IMR-90 (cell line): ENCODE data around the gene OR2V2. TPM values are rescaled to one million over a fixed set of nuclear protein-coding genes. Genes with fewer than 3 reads are reported as not detected.
A peak's percentile ranks its signal among the peaks of the same experiment; 100 is the strongest.

Experiments used
- ATAC-seq: fragments of 200-7000 bp; cut with Tn5 transposase; 2 replicates; pipeline ENCODE4 v1.9.1; 2020; ENCODE audit warnings: low read depth, mild to moderate bottlenecking, moderate library complexity
- BruUV-seq: library from RNA; stranded (reverse); fragments of 400-500 nt; replicated peaks from 2 replicates; lab custom pipeline; 2021; lab: Mats Ljungman, UMichigan
- CTCF ChIA-PET: fragments of 300-600 bp; formaldehyde crosslinking; extraction: SDS; loops from one replicate; lab custom pipeline; 2021; ENCODE audit warnings: antibody characterized with exemption; lab: Yijun Ruan, JAX
- POLR2A ChIA-PET: fragments of 300-600 bp; sonication (Branson Sonifier 250); formaldehyde crosslinking; loops from one replicate; lab custom pipeline; 2022; ENCODE audit warnings: antibody characterized with exemption; ENCODE audit not compliant: unreplicated experiment; lab: Charles Lee
- DNase-seq: peaks from one replicate; pipeline ENCODE4 v3.0.0; 2013
- H2AFZ ChIP-seq: replicated peaks from 2 replicates; pipeline ENCODE3; 2013; ENCODE audit warnings: low read length, mild to moderate bottlenecking; ENCODE audit not compliant: poor library complexity
- H2AK5ac ChIP-seq: 2 replicates; pipeline ENCODE4 v1.6.1; 2013; ENCODE audit warnings: low read depth, low read length, inconsistent platforms
- H2AK9ac ChIP-seq: replicated peaks from 2 replicates; pipeline ENCODE3; 2013; ENCODE audit warnings: mild to moderate bottlenecking, low read depth, low read length, moderate library complexity; ENCODE audit not compliant: poor library complexity
- H2BK120ac ChIP-seq: 2 replicates; pipeline ENCODE4 v1.6.1; 2013; ENCODE audit warnings: low read depth, low read length, inconsistent platforms
- H2BK15ac ChIP-seq: 3 replicates; pipeline ENCODE4 v1.6.1; 2013; ENCODE audit warnings: low read depth, low read length, inconsistent platforms
- H2BK20ac ChIP-seq: 2 replicates; pipeline ENCODE4 v1.6.1; 2013; ENCODE audit warnings: low read depth, mild to moderate bottlenecking, inconsistent platforms, low read length, moderate library complexity
- H2BK5ac ChIP-seq: 2 replicates; pipeline ENCODE4 v1.6.1; 2013; ENCODE audit warnings: mild to moderate bottlenecking, low read depth, low read length, inconsistent platforms; ENCODE audit not compliant: poor library complexity, severe bottlenecking
- H3K14ac ChIP-seq: replicated peaks from 2 replicates; pipeline ENCODE4 v1.6.1; 2013; ENCODE audit warnings: low read depth, low read length, inconsistent platforms
- H3K18ac ChIP-seq: 2 replicates; pipeline ENCODE4 v1.6.1; 2013; ENCODE audit warnings: low read depth, low read length, control low read depth
- H3K23ac ChIP-seq: 2 replicates; pipeline ENCODE4 v1.6.1; 2013; ENCODE audit warnings: low read depth, low read length, inconsistent platforms
- H3K27ac ChIP-seq: 2 replicates; pipeline ENCODE4 v1.5.1; 2013; ENCODE audit warnings: mild to moderate bottlenecking, control low read depth, low read length; ENCODE audit not compliant: insufficient read depth
- H3K27me3 ChIP-seq: 2 replicates; pipeline ENCODE4 v1.6.1; 2013; ENCODE audit warnings: low read length; ENCODE audit not compliant: control insufficient read depth, insufficient read depth
- H3K36me3 ChIP-seq: 2 replicates; pipeline ENCODE4 v1.6.1; 2013; ENCODE audit warnings: low read length, mixed read lengths; ENCODE audit not compliant: control insufficient read depth, insufficient read depth
- H3K4ac ChIP-seq: 2 replicates; pipeline ENCODE4 v1.6.1; 2013; ENCODE audit warnings: low read depth, low read length, inconsistent platforms
- H3K4me1 ChIP-seq: 2 replicates; pipeline ENCODE4 v1.6.1; 2013; ENCODE audit warnings: low read length, mixed read lengths; ENCODE audit not compliant: control insufficient read depth, insufficient read depth
- H3K4me2 ChIP-seq: 2 replicates; pipeline ENCODE4 v1.6.1; 2013; ENCODE audit warnings: low read depth, mild to moderate bottlenecking, control low read depth, low read length, moderate library complexity
- H3K4me3 ChIP-seq: 2 replicates; pipeline ENCODE4 v1.5.1; 2013; ENCODE audit warnings: low read depth, mild to moderate bottlenecking, control low read depth, low read length, moderate library complexity; ENCODE audit not compliant: insufficient read depth
- H3K56ac ChIP-seq: 2 replicates; pipeline ENCODE4 v1.6.1; 2013; ENCODE audit warnings: low read length, inconsistent platforms; ENCODE audit not compliant: insufficient read depth; ENCODE audit errors: extremely low read depth
- H3K79me1 ChIP-seq, 2 experiments: 2 replicates each; pipeline ENCODE4 v1.6.1; 2013; ENCODE audit warnings: low read length in 2 of 2, inconsistent platforms in 1 of 2, low read depth in 1 of 2
- H3K9ac ChIP-seq: 2 replicates; pipeline ENCODE4 v1.6.1; 2013; ENCODE audit warnings: low read depth, low read length, control low read depth
- H3K9me1 ChIP-seq: 2 replicates; pipeline ENCODE4 v1.6.1; 2013; ENCODE audit warnings: low read length, inconsistent platforms; ENCODE audit not compliant: insufficient read depth
- H3K9me3 ChIP-seq: 2 replicates; pipeline ENCODE4 v1.6.1; 2013; ENCODE audit warnings: low read length; ENCODE audit not compliant: control insufficient read depth, insufficient read depth
- H4K20me1 ChIP-seq: 2 replicates; pipeline ENCODE4 v1.6.1; 2013; ENCODE audit warnings: low read length, inconsistent platforms; ENCODE audit not compliant: insufficient read depth
- H4K5ac ChIP-seq: 2 replicates; pipeline ENCODE4 v1.6.1; 2013; ENCODE audit warnings: mild to moderate bottlenecking, low read depth, low read length, control low read depth
- H4K8ac ChIP-seq, 2 experiments: 2 replicates each; pipeline ENCODE4 v1.6.1; 2013; ENCODE audit warnings: low read depth in 2 of 2, low read length in 2 of 2, control low read depth in 1 of 2, inconsistent platforms in 1 of 2
- H4K91ac ChIP-seq: 2 replicates; pipeline ENCODE4 v1.6.1; 2013; ENCODE audit warnings: low read depth, low read length, inconsistent platforms; ENCODE audit not compliant: insufficient read depth
- CTCF ChIP-seq: conservative IDR thresholded peaks from 2 replicates; pipeline ENCODE4 v1.5.1; 2012; ENCODE audit warnings: mild to moderate bottlenecking, low read depth, low read length, improper control_type of control experiment
- MAFK ChIP-seq: IDR thresholded peaks from 2 replicates; pipeline ENCODE4 v1.6.1; 2012; ENCODE audit warnings: low read depth, low read length, improper control_type of control experiment
- MAZ ChIP-seq: IDR thresholded peaks from 2 replicates; pipeline ENCODE4 v1.6.1; 2012; ENCODE audit warnings: low read depth, mild to moderate bottlenecking, low read length, improper control_type of control experiment, moderate library complexity, borderline replicate concordance
- POLR2A ChIP-seq: IDR thresholded peaks from 2 replicates; pipeline ENCODE4 v1.6.1; 2012; ENCODE audit warnings: mild to moderate bottlenecking, low read depth, low read length
- RAD21 ChIP-seq: IDR thresholded peaks from 2 replicates; pipeline ENCODE4 v1.6.1; 2012; ENCODE audit warnings: low read length, improper control_type of control experiment
- RFX5 ChIP-seq: IDR thresholded peaks from 2 replicates; pipeline ENCODE4 v1.8.0; 2012; ENCODE audit warnings: low read depth, mild to moderate bottlenecking, low read length, moderate library complexity
- WGBS, 2 experiments: methylation state at CpG; one replicate each; pipeline versions ENCODE4 v1.1.5 to v1.1.7; 2013; ENCODE audit warnings: missing lambda C conversion rate in 2 of 2; ENCODE audit not compliant: insufficient read length in 1 of 2; ENCODE audit errors: extremely low coverage in 2 of 2; 5-methylcytosine and 5-hydroxymethylcytosine counted together
- dilution Hi-C: fragments of 300-500 bp; cut with HindIII; formaldehyde crosslinking; loops from one replicate; pipeline ENCODE4 v1.14.3; 2018; ENCODE audit warnings: low sequenced_read_pairs; ENCODE audit not compliant: unreplicated experiment
- in situ Hi-C: fragments of 300-500 bp; cut with MboI; formaldehyde crosslinking; loops from 3 replicates; pipeline ENCODE4 v1.14.3; 2019; ENCODE audit warnings: low sequenced_read_pairs, inconsistent platforms, mixed read lengths
- intact Hi-C: fragments of 100-400 bp; cut with micrococcal nuclease; formaldehyde crosslinking; loops from 2 replicates; pipeline ENCODE4 v1.10.0; 2022
- polyA plus RNA-seq, 3 experiments: library from polyadenylated mRNA; depleted of rRNA; stranded (reverse); fragments of >200 nt; gene quantifications; 2 replicates each; pipeline ENCODE4 v1.2.3, GENCODE V29; 2012; ENCODE audit warnings: low replicate concordance in 1 of 3
- total RNA-seq: library from RNA; depleted of rRNA; stranded (reverse); fragments of >200 nt; gene quantifications from 2 replicates; pipeline ENCODE4 v1.2.3, GENCODE V29; 2012

OR2V2 gene
- total and polyA plus RNA-seq, 2 of the 4 experiments (the other 2 are of a cell fraction) = not detected

- WGBS, 2 experiments = 52% methylated on average over 5 of the region's 11 CpGs; no CpG with 5 or more reads in 1 of the 2 experiments
- Histone ChIP-seq H4K5ac (no peak overlapping the region), H3K14ac (no peak overlapping the region), H3K56ac (no peak overlapping the region), H3K36me3 (no peaks in the 10 kb centered on the region), H3K4me3 (no peak overlapping the region), H2AK5ac (no peak overlapping the region), H3K4ac (no peak overlapping the region), H2BK15ac (no peak overlapping the region), H3K9me1 (no peaks in the 10 kb centered on the region), H3K4me2 (no peak overlapping the region), H2BK5ac (no peak overlapping the region), H2AFZ (peak overlapping the region; percentile 2), H4K8ac (no peak overlapping the region), H3K27ac (no peak overlapping the region), H3K4me1 (no peaks in the 10 kb centered on the region), H4K20me1 (no peaks in the 10 kb centered on the region), H2AK9ac (no peak overlapping the region), H3K18ac (no peak overlapping the region), H2BK120ac (no peak overlapping the region), H2BK20ac (no peak overlapping the region), H3K9ac (no peak overlapping the region), H3K9me3 (no peaks in the 10 kb centered on the region), H3K27me3 (peaks cover 4% of the 10 kb centered on the region; the same call in 1 of the 2 replicates), H3K79me1 (no peaks in the 10 kb centered on the region), H3K23ac (no peak overlapping the region), H4K91ac (no peak overlapping the region)
- CTCF ChIA-PET = no interaction called here
- no peak for DNase-seq
- no peak for ATAC-seq
- intact Hi-C loops (no loop called here), dilution Hi-C loops (no loop called here), in situ Hi-C loops (no loop called here)
- POLR2A ChIA-PET = no interaction called here
- TF ChIP-seq RAD21 (no peak), MAZ (no peak), CTCF (no peak), MAFK (no peak), POLR2A (no peak), RFX5 (no peak)
- BruUV-seq = no TSS peak
Observed at GRCh38 chr5:181131514-181131913, 15.9 kb upstream of the OR2V2 start.
